Upper lobe of right lung (tissue), 1 donor: ENCODE results near the gene KCNIP1. TPM values are rescaled to one million over a fixed set of nuclear protein-coding genes. Genes with fewer than 3 reads are reported as not detected.
"Not testable (repeated sequence)": the region's sequence is repeated elsewhere in the genome, so short reads cannot be mapped to it uniquely, and the experiment has no call there.

Experiments
- ATAC-seq: fragments of 200-7000 bp; cut with Tn5 transposase; one replicate; pipeline ENCODE4 v1.9.1; 2020; ENCODE audit warnings: mild to moderate bottlenecking, moderate library complexity
- DNase-seq: peaks from one replicate; pipeline ENCODE4 v3.0.0-alpha.2; 2020
- H3K27ac ChIP-seq: fragments of 200-600 bp; one replicate; pipeline ENCODE4 v1.8.0; 2022
- H3K27me3 ChIP-seq: fragments of 200-600 bp; one replicate; pipeline ENCODE4 v1.8.0; 2022; ENCODE audit warnings: mild to moderate bottlenecking
- H3K36me3 ChIP-seq: fragments of 200-600 bp; one replicate; pipeline ENCODE4 v1.8.0; 2022
- H3K4me1 ChIP-seq: fragments of 200-600 bp; one replicate; pipeline ENCODE4 v1.8.0; 2022
- H3K4me3 ChIP-seq: fragments of 200-600 bp; one replicate; pipeline ENCODE4 v1.8.0; 2022; ENCODE audit warnings: mild to moderate bottlenecking
- H3K9me3 ChIP-seq: fragments of 200-600 bp; one replicate; pipeline ENCODE4 v1.8.0; 2022
- intact Hi-C: fragments of 100-400 bp; cut with DNase I; formaldehyde crosslinking; loops from one replicate; pipeline ENCODE4 v1.11.0; 2022
- total RNA-seq: library from RNA; stranded (reverse); fragmentation: NEBNext Ultra II Directional; extraction: Animal tissue kit (Norgen Biotek cat#: 25700); gene quantifications from one replicate; pipeline ENCODE4 v1.2.1, GENCODE V29; 2021
- TF ChIP-seq, protein P1 (sequence below): fragments of 200-600 bp; IDR thresholded peaks from one replicate; pipeline ENCODE4 v1.8.0; 2022; ENCODE audit warnings: antibody characterized with exemption
- donor health status: DM: no; HTN: yes; CAD: no; lungs with severe emphysema.

The KCNIP1 gene
- total RNA-seq, 1 donor from 2014 or later = 2.7 TPM

- H3K4me1 ChIP-seq = peaks cover 21% of the 10 kb centered on the region
- no peak overlapping the region for H3K4me3 ChIP-seq
- no peaks in the 10 kb centered on the region for H3K9me3 ChIP-seq
- TF ChIP-seq, protein P1, sequence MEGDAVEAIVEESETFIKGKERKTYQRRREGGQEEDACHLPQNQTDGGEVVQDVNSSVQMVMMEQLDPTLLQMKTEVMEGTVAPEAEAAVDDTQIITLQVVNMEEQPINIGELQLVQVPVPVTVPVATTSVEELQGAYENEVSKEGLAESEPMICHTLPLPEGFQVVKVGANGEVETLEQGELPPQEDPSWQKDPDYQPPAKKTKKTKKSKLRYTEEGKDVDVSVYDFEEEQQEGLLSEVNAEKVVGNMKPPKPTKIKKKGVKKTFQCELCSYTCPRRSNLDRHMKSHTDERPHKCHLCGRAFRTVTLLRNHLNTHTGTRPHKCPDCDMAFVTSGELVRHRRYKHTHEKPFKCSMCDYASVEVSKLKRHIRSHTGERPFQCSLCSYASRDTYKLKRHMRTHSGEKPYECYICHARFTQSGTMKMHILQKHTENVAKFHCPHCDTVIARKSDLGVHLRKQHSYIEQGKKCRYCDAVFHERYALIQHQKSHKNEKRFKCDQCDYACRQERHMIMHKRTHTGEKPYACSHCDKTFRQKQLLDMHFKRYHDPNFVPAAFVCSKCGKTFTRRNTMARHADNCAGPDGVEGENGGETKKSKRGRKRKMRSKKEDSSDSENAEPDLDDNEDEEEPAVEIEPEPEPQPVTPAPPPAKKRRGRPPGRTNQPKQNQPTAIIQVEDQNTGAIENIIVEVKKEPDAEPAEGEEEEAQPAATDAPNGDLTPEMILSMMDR = no peak
- peaks cover 3% of the 10 kb centered on the region for H3K27me3 ChIP-seq
- ATAC-seq = no peak
- no peak overlapping the region for H3K27ac ChIP-seq
- DNase-seq = no peak
- intact Hi-C loops = no loop called here
- H3K36me3 ChIP-seq = no peaks in the 10 kb centered on the region
Measured at GRCh38 chr5:170753311-170753710, 249.5 kb downstream of the KCNIP1 start.

GRCh38 chr5:170754508-170754907 lies 250.7 kb downstream of the KCNIP1 start:
- H3K27me3 ChIP-seq, H3K4me3 ChIP-seq, DNase-seq, ATAC-seq, H3K36me3 ChIP-seq, intact Hi-C loops, H3K27ac ChIP-seq, H3K9me3 ChIP-seq: not testable (repeated sequence)
- peaks cover 21% of the 10 kb centered on the region for H3K4me1 ChIP-seq

- DNase-seq = peak; percentile 86
- TF ChIP-seq, protein P1 = no peak
- H3K27ac ChIP-seq = peak overlapping the region; percentile 17
- intact Hi-C loops = no loop called here
- H3K4me3 ChIP-seq = no peak overlapping the region
- peaks cover 21% of the 10 kb centered on the region for H3K4me1 ChIP-seq
- H3K36me3 ChIP-seq = no peaks in the 10 kb centered on the region
- H3K9me3 ChIP-seq = no peaks in the 10 kb centered on the region
- ATAC-seq = peak; percentile 96
- H3K27me3 ChIP-seq = peaks cover 3% of the 10 kb centered on the region
Measured at GRCh38 chr5:170755679-170756456, 252.0 kb downstream of the KCNIP1 start.

GRCh38 chr5:170756691-170757090 lies 252.9 kb downstream of the KCNIP1 start:
- Histone ChIP-seq H3K27ac (peak overlapping the region; percentile 43), H3K27me3 (peaks cover 2% of the 10 kb centered on the region), H3K4me1 (peaks cover 21% of the 10 kb centered on the region), H3K4me3 (no peak overlapping the region), H3K36me3 (no peaks in the 10 kb centered on the region), H3K9me3 (no peaks in the 10 kb centered on the region)
- DNase-seq = no peak
- TF ChIP-seq, protein P1 = no peak
- ATAC-seq = no peak
- intact Hi-C loops = no loop called here

DNA sequence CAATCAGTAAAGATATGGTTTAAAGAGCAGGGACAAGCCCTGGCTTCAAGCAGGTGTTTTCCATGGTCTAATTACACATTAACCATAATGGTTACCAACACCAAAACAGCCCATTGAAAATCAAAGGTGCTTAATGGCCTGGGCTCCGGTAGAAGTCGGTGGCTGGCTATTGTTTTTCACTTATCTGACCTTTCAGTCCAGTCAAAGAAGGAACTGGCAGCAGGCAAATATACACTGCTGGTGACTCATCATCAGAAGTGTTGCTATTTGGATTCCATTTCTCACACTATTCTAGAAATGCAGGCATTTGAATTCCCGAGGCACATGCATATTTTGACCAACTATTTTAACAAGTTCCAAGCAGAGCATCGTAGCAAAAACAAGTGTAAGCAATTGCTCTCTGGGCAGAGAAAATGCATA lies 253.4 kb downstream of the KCNIP1 start:
- DNase-seq (no peak), ATAC-seq (peak; percentile 58)
- Histone ChIP-seq H3K27me3 (no peaks in the 10 kb centered on the region), H3K36me3 (no peaks in the 10 kb centered on the region), H3K4me1 (peaks cover 18% of the 10 kb centered on the region), H3K4me3 (no peak overlapping the region), H3K27ac (peak overlapping the region; percentile 43), H3K9me3 (no peaks in the 10 kb centered on the region)
- TF ChIP-seq, protein P1 = no peak
- intact Hi-C loops = no loop called here

DNA sequence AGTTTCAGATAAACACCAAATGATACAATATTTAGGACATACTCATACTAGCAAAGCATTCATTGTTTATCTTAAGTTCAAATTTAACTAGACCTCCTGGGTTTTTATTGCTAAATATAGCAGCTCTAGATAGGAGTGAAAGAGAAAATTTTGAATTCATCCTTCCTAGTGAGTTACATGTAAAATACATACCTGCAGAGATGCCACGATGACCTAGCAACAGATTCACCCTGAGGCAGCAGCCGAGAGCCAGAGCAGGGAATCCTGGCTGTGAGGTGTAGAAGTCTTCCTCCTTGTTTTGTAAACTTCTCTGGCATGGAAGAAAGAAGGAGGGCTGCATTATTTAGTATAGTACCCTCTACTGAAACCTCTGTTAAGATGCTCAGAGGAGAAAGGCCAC lies 253.8 kb downstream of the KCNIP1 start:
- no peak overlapping the region for H3K4me3 ChIP-seq
- TF ChIP-seq, protein P1 = no peak
- intact Hi-C loops = no loop called here
- H3K36me3 ChIP-seq = no peaks in the 10 kb centered on the region
- peaks cover 15% of the 10 kb centered on the region for H3K4me1 ChIP-seq
- DNase-seq = no peak
- no peaks in the 10 kb centered on the region for H3K27me3 ChIP-seq
- no peak overlapping the region for H3K27ac ChIP-seq
- H3K9me3 ChIP-seq = no peaks in the 10 kb centered on the region
- no peak for ATAC-seq
